GM12874 (cell line): ENCODE results near the gene ROR1.

Source experiments
- TF ChIP-seq, protein P1 (sequence below): IDR thresholded peaks from 2 replicates; pipeline ENCODE4 v1.5.1; 2011; ENCODE audit warnings: low read depth, mild to moderate bottlenecking, control low read depth, low read length, moderate library complexity; ENCODE audit not compliant: insufficient read depth

Gene ROR1

DNA sequence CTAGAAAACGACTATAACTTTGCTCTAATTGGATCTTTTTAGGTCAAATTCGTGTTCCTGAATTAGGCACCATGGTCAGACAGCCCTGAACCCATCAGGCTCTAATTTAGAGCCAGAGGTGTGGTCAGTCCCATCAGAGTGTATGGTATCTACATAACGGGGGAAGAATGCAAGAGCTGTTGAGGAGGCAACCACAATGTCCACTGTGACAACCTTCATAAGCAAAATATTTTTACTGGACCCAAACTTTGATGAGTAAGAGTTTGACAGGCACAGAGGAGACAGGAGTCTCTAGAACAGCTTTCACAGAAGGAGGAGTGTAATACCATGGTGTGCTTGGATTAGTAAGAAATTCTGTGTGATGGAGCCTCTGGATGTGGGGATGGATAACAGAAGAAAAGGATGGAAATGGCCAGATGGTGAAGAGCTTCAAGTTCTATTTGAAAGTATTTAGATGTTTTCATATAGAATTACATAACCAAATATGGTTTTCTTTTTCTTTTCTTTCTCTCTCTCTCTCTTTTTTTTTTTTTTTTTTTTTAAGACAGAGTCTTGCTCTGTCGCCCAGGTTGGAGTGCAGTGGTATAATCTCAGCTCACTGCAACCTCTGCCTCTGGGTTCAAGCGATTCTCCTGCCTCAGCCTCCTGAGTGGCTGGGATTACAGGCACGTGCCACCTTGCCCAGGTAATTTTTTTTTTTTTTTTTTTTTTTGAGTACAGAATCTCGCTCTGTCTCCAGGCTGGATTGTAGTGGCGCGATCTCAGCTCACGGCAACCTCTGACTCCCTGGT is 454.5 kb downstream of the ROR1 start:
- TF ChIP-seq, protein P1, sequence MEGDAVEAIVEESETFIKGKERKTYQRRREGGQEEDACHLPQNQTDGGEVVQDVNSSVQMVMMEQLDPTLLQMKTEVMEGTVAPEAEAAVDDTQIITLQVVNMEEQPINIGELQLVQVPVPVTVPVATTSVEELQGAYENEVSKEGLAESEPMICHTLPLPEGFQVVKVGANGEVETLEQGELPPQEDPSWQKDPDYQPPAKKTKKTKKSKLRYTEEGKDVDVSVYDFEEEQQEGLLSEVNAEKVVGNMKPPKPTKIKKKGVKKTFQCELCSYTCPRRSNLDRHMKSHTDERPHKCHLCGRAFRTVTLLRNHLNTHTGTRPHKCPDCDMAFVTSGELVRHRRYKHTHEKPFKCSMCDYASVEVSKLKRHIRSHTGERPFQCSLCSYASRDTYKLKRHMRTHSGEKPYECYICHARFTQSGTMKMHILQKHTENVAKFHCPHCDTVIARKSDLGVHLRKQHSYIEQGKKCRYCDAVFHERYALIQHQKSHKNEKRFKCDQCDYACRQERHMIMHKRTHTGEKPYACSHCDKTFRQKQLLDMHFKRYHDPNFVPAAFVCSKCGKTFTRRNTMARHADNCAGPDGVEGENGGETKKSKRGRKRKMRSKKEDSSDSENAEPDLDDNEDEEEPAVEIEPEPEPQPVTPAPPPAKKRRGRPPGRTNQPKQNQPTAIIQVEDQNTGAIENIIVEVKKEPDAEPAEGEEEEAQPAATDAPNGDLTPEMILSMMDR = no peak

DNA sequence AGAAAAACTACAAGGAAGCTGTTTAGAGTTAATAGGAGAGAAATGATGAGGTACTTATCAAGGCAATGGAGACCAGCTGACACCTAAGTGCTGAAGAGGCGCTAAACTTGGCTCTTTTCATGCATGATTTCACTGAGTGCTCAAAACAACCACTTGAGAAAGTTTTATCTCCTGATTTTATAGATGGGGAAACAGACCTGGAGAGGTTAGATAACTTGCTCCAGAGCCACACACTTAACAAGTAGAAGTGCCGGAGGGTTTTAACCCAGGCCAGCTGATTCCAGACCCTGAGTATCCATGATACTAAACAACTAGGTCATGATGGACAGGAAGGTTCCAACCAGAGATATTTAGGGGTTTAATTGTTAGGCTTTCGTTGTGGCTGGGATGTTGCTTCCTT is 455.5 kb downstream of the ROR1 start:
- TF ChIP-seq, protein P1 = no peak
